Esophagus muscularis mucosa (tissue), 3 donors: ENCODE results near the gene UCHL5.

ENCODE experiments used
- CTCF ChIP-seq, 3 experiments: fragments of 200-600 bp in 2 of 3; fragments of 450-650 bp in 1 of 3; sonication (generic) in 2 of 3; IDR thresholded peaks; one replicate each; pipeline ENCODE4 v1.5.1; 2017 to 2019; ENCODE audit warnings: antibody characterized with exemption in 3 of 3, mild to moderate bottlenecking in 2 of 3, moderate library complexity in 1 of 3
- POLR2AphosphoS5 ChIP-seq, 2 donors: sonication (generic); formaldehyde crosslinking; IDR thresholded peaks; one replicate each; pipeline ENCODE4 v1.6.1; 2017; ENCODE audit warnings: antibody characterized with exemption in 2 of 2

DNA sequence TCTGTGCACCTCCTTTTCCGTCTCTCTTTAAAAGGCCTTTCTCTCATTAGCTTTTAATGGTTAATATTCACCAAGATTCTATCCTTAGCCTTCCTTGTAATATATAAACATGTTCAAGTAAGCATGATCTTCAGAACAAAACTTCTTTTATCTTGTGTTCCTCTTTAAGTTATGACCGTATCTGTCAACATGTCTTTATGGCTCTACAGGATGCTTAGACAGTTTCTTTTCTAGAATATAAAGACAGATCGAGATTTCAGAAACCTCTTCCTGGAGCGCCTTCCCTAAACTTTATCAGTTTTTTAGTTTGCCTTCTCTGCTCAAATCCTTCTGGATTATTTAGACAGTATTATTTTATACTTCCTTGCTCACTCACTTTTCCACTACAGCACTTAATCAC, 7.4 kb upstream of the UCHL5 start:
- TF ChIP-seq CTCF (IDR thresholded peaks at IDR 0.05) (no peak), POLR2AphosphoS5 (IDR thresholded peaks at IDR 0.05) (no peak)
